GM12878 (cell line): ENCODE results near the gene PPIL6. TPM values are rescaled to one million over a fixed set of nuclear protein-coding genes. Genes with fewer than 3 reads are reported as not detected.

Experiments used
- ASH2L ChIP-seq: fragments of 300-600, 200-600 bp; sonication (generic); IDR thresholded peaks from 2 replicates; pipeline ENCODE4 v1.6.1; 2017; ENCODE audit warnings: low read depth, mild to moderate bottlenecking, borderline replicate concordance
- ATF2 ChIP-seq: IDR thresholded peaks from 2 replicates; pipeline ENCODE4 v1.6.1; 2012; ENCODE audit warnings: low read length, inconsistent platforms
- BACH1 ChIP-seq: fragments of 450-650 bp; IDR thresholded peaks from 2 replicates; pipeline ENCODE4 v1.6.1; 2017; ENCODE audit warnings: mild to moderate bottlenecking, borderline replicate concordance
- CBX5 ChIP-seq: sonication (generic); IDR thresholded peaks from 2 replicates; pipeline ENCODE4 v1.6.1; 2016; ENCODE audit warnings: low read depth, moderate library complexity, mild to moderate bottlenecking, inconsistent platforms
- CEBPB ChIP-seq, 2 experiments: fragments of 150-350 bp in 1 of 2; IDR thresholded peaks; 2 replicates each; pipeline ENCODE4 v1.6.1; 2012 to 2014; ENCODE audit warnings: low read depth in 2 of 2, low read length in 2 of 2, borderline replicate concordance in 1 of 2, inconsistent platforms in 1 of 2
- CHD4 ChIP-seq: fragments of 200-600 bp; sonication (generic); IDR thresholded peaks from 2 replicates; pipeline ENCODE4 v1.6.1; 2016; ENCODE audit warnings: mild to moderate bottlenecking
- EED ChIP-seq: sonication (generic); IDR thresholded peaks from 2 replicates; pipeline ENCODE4 v1.6.1; 2016; ENCODE audit warnings: antibody characterized with exemption, low read depth
- ELK1 ChIP-seq: IDR thresholded peaks from 2 replicates; pipeline ENCODE4 v1.6.1; 2012; ENCODE audit warnings: low read depth, low read length, improper control_type of control experiment
- EP300 ChIP-seq, 2 experiments: fragments of 150-350 bp in 1 of 2; IDR thresholded peaks; 2 replicates each; pipeline ENCODE4 v1.6.1; 2011 to 2012; ENCODE audit warnings: low read depth in 2 of 2, low read length in 2 of 2, borderline replicate concordance in 1 of 2, improper control_type of control experiment in 1 of 2, inconsistent platforms in 1 of 2; ENCODE audit not compliant: control insufficient read depth in 1 of 2
- IKZF1 ChIP-seq: fragments of 450-650 bp; conservative IDR thresholded peaks from 2 replicates; pipeline ENCODE4 v1.6.1; 2017; ENCODE audit warnings: antibody characterized with exemption, mild to moderate bottlenecking
- MAX ChIP-seq: IDR thresholded peaks from 2 replicates; pipeline ENCODE4 v1.6.1; 2012; ENCODE audit warnings: low read depth, low read length, improper control_type of control experiment
- MEF2B ChIP-seq: fragments of 450-650 bp; IDR thresholded peaks from 2 replicates; pipeline ENCODE4 v1.6.1; 2018; ENCODE audit warnings: mild to moderate bottlenecking, moderate library complexity; ENCODE audit not compliant: partially characterized antibody, poor library complexity, severe bottlenecking
- NFXL1 ChIP-seq: fragments of 450-650 bp; IDR thresholded peaks from 2 replicates; pipeline ENCODE4 v1.6.1; 2017; ENCODE audit warnings: antibody characterized with exemption, mild to moderate bottlenecking, borderline replicate concordance
- PBX3 ChIP-seq: IDR thresholded peaks from 2 replicates; pipeline ENCODE4 v1.6.1; 2011; ENCODE audit warnings: mild to moderate bottlenecking, low read depth, low read length, moderate library complexity; ENCODE audit not compliant: insufficient replicate concordance
- RUNX3 ChIP-seq: IDR thresholded peaks from 2 replicates; pipeline ENCODE4 v1.6.1; 2012; ENCODE audit warnings: low read length, inconsistent platforms
- SMAD5 ChIP-seq: IDR thresholded peaks from 2 replicates; pipeline ENCODE4 v1.6.1; 2016; ENCODE audit warnings: antibody characterized with exemption, low read depth
- SREBF1 ChIP-seq: IDR thresholded peaks from 2 replicates; pipeline ENCODE4 v1.6.1; 2012; ENCODE audit warnings: mild to moderate bottlenecking, low read length
- TARDBP ChIP-seq: IDR thresholded peaks from 2 replicates; pipeline ENCODE4 v1.6.1; 2016; ENCODE audit warnings: borderline replicate concordance
- TCF7 ChIP-seq: IDR thresholded peaks from 2 replicates; pipeline ENCODE4 v1.6.1; 2014; ENCODE audit warnings: antibody characterized with exemption, borderline replicate concordance
- YY1 ChIP-seq: IDR thresholded peaks from 2 replicates; pipeline ENCODE4 v1.6.1; 2011; ENCODE audit warnings: low read depth, mild to moderate bottlenecking, low read length
- ZBTB40 ChIP-seq: fragments of 450-650 bp; IDR thresholded peaks from 2 replicates; pipeline ENCODE4 v1.6.1; 2016; ENCODE audit warnings: mild to moderate bottlenecking, moderate library complexity, borderline replicate concordance
- ZSCAN29 ChIP-seq: fragments of 450-650 bp; IDR thresholded peaks from 2 replicates; pipeline ENCODE4 v1.6.1; 2017; ENCODE audit warnings: mild to moderate bottlenecking, moderate library complexity
- polyA plus RNA-seq, 11 experiments: library from polyadenylated mRNA; depleted of rRNA in 4 of 11; unstranded in 6 of 11; stranded (reverse) in 5 of 11; fragments of >200 nt; fragmentation: Nextera tagmentation in 4 of 11; fragmentation: Illumina TruSeq in 1 of 11; extraction: Ambion mirVana in 4 of 11; extraction: Trizol in 1 of 11; gene quantifications; 1 replicate in 1 of 11; 2 replicates in 10 of 11; pipeline versions ENCODE4 v1.2.1 to v1.2.3, GENCODE V29; 2011 to 2016; ENCODE audit warnings: inconsistent platforms in 2 of 11, missing spikeins in 2 of 11, low read depth in 1 of 11
- total RNA-seq, 4 experiments: library from RNA; depleted of rRNA in 3 of 4; stranded (reverse); fragments of >200 nt in 3 of 4; fragmentation: Illumina TruSeq in 1 of 4; extraction: Trizol in 1 of 4; gene quantifications; 2 replicates each; pipeline versions ENCODE4 v1.2.1 to v1.2.3, GENCODE V29; 2013 to 2021

The PPIL6 gene
- total and polyA plus RNA-seq, 10 of the 15 experiments (the other 5 are each of a cell fraction or from before 2014, with no cell fraction given) = 0.01 to 0.26 (median 0.12) TPM; not detected in 5

GRCh38 chr6:109454496-109455436 lies 14.3 kb upstream of the PPIL6 start (continued):
- TF ChIP-seq CHD4 (no peak), ZSCAN29 (no peak), IKZF1 (peak; percentile 60), ATF2 (no peak), CEBPB (IDR thresholded peaks at IDR 0.05; ENCODE audit: borderline replicate concordance in 1 of 2, low read depth in 2 of 2, low read length in 2 of 2) (no peak), RUNX3 (peak; percentile 93), EED (peak; percentile 84), ELK1 (no peak), MEF2B (peak; percentile 65), MAX (peak; percentile 81), ZBTB40 (no peak), ASH2L (no peak), CBX5 (no peak), YY1 (peak; percentile 8; the same call in 1 of the 2 replicates), SREBF1 (no peak), TCF7 (no peak), NFXL1 (no peak), PBX3 (no peak), SMAD5 (no peak), BACH1 (peak; percentile 24; the same call in 1 of the 2 replicates), TARDBP (no peak), EP300 (IDR thresholded peaks at IDR 0.05; ENCODE audit: borderline replicate concordance in 1 of 2, control insufficient read depth in 1 of 2, low read depth in 2 of 2, low read length in 2 of 2) (peak; percentile 57 to 65; a peak in 2 of 4 replicates)
